T-helper 9 cell (primary cell): Measurements from ENCODE around the gene USP17L22.
"Not testable (repeated sequence)": the region's sequence is repeated elsewhere in the genome, so short reads cannot be mapped to it uniquely, and the experiment has no call there.

Source experiments
- DNase-seq: peaks from one replicate; pipeline ENCODE4 v3.0.0-alpha.2; 2020
- total RNA-seq, 2 donors: gene quantifications; one replicate each; lab custom pipeline; 2026; lab: John Stamatoyannopoulos, UW

USP17L22 gene
- 0 reads per million in 2 donors for total RNA-seq

GRCh38 chr4:9267319-9267718 lies at the start of gene USP17L22:
Gene USP17L22, plus strand, starts transcription at chr4:9267619. Its CDS starts 0 bp downstream, at chr4:9267619.
- not testable (repeated sequence) for DNase-seq

GRCh38 chr4:9219852-9220251 lies 47.6 kb upstream of the USP17L22 start, which contains the start of gene USP17L12:
Gene USP17L12, plus strand, starts transcription at chr4:9220152. Its CDS starts 0 bp downstream, at chr4:9220152.
- not testable (repeated sequence) for DNase-seq

DNA sequence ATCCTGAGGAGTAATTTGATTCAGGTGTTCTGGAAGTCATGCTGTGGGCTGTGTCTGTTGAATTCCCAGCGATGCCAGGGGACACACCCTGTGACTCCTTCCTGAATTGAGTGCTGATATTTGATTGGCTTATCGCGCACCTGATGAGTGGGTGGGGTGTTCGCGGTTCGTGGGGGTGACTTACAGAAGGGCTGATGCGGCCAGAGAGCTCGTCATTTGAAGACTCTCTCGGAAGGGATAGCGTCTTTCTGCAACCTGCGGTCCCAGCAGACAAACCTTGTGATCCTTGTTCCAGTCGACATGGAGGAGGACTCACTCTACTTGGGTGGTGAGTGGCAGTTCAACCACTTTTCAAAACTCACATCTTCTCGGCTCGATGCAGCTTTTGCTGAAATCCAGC lies 42.8 kb upstream of the USP17L22 start, which contains the start of gene USP17L13:
Gene USP17L13 (plus strand): TSS at position 301 of the 400 bp plus-strand sequence. CDS start 0 bp downstream, at position 301.
- not testable (repeated sequence) for DNase-seq

DNA sequence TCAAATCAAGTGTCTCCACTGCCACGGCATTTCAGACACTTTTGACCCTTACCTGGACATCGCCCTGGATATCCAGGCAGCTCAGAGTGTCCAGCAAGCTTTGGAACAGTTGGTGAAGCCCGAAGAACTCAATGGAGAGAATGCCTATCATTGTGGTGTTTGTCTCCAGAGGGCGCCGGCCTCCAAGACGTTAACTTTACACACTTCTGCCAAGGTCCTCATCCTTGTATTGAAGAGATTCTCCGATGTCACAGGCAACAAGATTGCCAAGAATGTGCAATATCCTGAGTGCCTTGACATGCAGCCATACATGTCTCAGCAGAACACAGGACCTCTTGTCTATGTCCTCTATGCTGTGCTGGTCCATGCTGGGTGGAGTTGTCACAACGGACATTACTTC lies 37.2 kb upstream of the USP17L22 start:
- not testable (repeated sequence) for DNase-seq

- DNase-seq, result not testable (repeated sequence)
These were observed 33.3 kb upstream of the USP17L22 start, which contains the start of gene USP17L15 for GRCh38 chr4:9234085-9234484. Gene USP17L15, plus strand, starts transcription at chr4:9234385. Its CDS starts 0 bp downstream, at chr4:9234385.

DNA sequence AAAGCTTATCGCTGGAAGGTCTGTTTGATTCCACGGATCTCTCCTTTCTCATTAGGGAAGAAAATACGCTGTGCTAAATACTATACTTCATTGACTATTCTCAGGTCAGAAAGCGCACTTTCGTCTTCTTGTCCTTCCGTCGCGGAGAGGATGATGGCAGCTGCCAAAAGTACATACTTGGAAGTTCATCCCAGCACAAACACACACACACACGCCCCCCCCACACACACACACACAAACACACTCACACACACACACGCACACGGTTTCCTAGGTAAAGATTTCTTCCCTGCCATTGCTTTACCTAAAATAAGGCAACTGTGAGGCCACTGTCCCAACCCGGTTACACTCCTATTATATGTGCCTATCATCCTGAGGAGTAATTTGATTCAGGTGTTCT lies 29.0 kb upstream of the USP17L22 start:
- not testable (repeated sequence) for DNase-seq

- DNase-seq, result not testable (repeated sequence)
These were observed 23.8 kb upstream of the USP17L22 start, which contains the start of gene USP17L17 for GRCh38 chr4:9243579-9243978. Gene USP17L17, plus strand, starts transcription at chr4:9243879. Its CDS starts 0 bp downstream, at chr4:9243879.

- not testable (repeated sequence) for DNase-seq
These were observed 19.3 kb upstream of the USP17L22 start, which contains the start of gene USP17L18 for GRCh38 chr4:9247953-9248680. Gene USP17L18, plus strand, starts transcription at chr4:9248630. Its CDS starts 0 bp downstream, at chr4:9248630.

- DNase-seq, result not testable (repeated sequence)
These were observed 14.3 kb upstream of the USP17L22 start, which contains the start of gene USP17L19 for GRCh38 chr4:9253078-9253477. Gene USP17L19, plus strand, starts transcription at chr4:9253378. Its CDS starts 0 bp downstream, at chr4:9253378.

- DNase-seq, result not testable (repeated sequence)
These were observed 9.6 kb upstream of the USP17L22 start, which contains the start of gene USP17L20 for GRCh38 chr4:9257824-9258223. Gene USP17L20, plus strand, starts transcription at chr4:9258124. Its CDS starts 0 bp downstream, at chr4:9258124.

GRCh38 chr4:9262572-9262971 lies 4.8 kb upstream of the USP17L22 start, which contains the start of gene USP17L21:
Gene USP17L21, plus strand, starts transcription at chr4:9262872. Its CDS starts 0 bp downstream, at chr4:9262872.
- not testable (repeated sequence) for DNase-seq

DNA sequence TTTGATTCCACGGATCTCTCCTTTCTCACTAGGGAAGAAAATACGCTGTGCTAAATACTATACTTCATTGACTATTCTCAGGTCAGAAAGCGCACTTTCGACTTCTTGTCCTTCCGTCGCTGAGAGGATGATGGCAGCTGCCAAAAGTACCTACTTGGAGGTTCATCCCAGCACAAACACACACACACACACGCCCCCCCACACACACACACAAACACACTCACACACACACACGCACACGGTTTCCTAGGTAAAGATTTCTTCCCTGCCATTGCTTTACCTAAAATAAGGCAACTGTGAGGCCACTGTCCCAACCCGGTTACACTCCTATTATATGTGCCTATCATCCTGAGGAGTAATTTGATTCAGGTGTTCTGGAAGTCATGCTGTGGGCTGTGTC lies 4.3 kb downstream of the USP17L22 start:
- DNase-seq, result not testable (repeated sequence)
